ENCODE results near the gene ARHGAP18. TPM values are rescaled to one million over a fixed set of nuclear protein-coding genes. Genes with fewer than 3 reads are reported as not detected.

Gene ARHGAP18
- total RNA-seq, 2 experiments from 2014 or later = 5.2 to 6.8 TPM

- CTCF ChIA-PET = interaction anchor here (0.6 to 1.4 kb wide), 2 partner anchors 62 to 70 kb away, joined by 3 read pairs; no protein-coding TSS in a partner anchor
Observed at GRCh38 chr6:129667621-129668020, 42.4 kb downstream of the ARHGAP18 start.

GRCh38 chr6:129667034-129667433 lies 42.9 kb downstream of the ARHGAP18 start:
- Mint-ChIP-seq H3K27me3 (peaks cover 2% of the 10 kb centered on the region), H3K36me3 (ENCODE audit: low read depth) (no peaks in the 10 kb centered on the region), H3K9me3 (ENCODE audit: low read depth) (no peaks in the 10 kb centered on the region), H3K27ac (no peak overlapping the region), H3K4me3 (no peak overlapping the region), H3K4me1 (peaks cover 23% of the 10 kb centered on the region)
- POLR2A ChIA-PET = no interaction called here
- no peak for ATAC-seq
- intact Hi-C loops (cut with DNase I, micrococcal nuclease) = no loop called here
- CTCF ChIA-PET = no interaction called here
- DNase-seq = no peak

More at GRCh38 chr6:129667621-129668020, 42.4 kb downstream of the ARHGAP18 start:
- H3K36me3 Mint-ChIP-seq (ENCODE audit: low read depth) = no peaks in the 10 kb centered on the region
- DNase-seq = no peak
- no peaks in the 10 kb centered on the region for H3K9me3 Mint-ChIP-seq (ENCODE audit: low read depth)
- no peak for ATAC-seq
- H3K4me1 Mint-ChIP-seq = peaks cover 25% of the 10 kb centered on the region
- POLR2A ChIA-PET = no interaction called here
- H3K27me3 Mint-ChIP-seq = peaks cover 2% of the 10 kb centered on the region
- no peak overlapping the region for H3K27ac Mint-ChIP-seq
- intact Hi-C loops (cut with DNase I, micrococcal nuclease) = no loop called here
- H3K4me3 Mint-ChIP-seq = no peak overlapping the region

- POLR2A ChIA-PET = no interaction called here
Observed at GRCh38 chr6:129665555-129665954, 44.4 kb downstream of the ARHGAP18 start.

GRCh38 chr6:129663531-129663930 lies 46.4 kb downstream of the ARHGAP18 start:
- Mint-ChIP-seq H3K4me1 (peaks cover 17% of the 10 kb centered on the region), H3K36me3 (ENCODE audit: low read depth) (no peaks in the 10 kb centered on the region), H3K9me3 (ENCODE audit: low read depth) (no peaks in the 10 kb centered on the region), H3K27me3 (peaks cover 1% of the 10 kb centered on the region), H3K27ac (no peak overlapping the region), H3K4me3 (no peak overlapping the region)
- POLR2A ChIA-PET = no interaction called here
- ATAC-seq (no peak), DNase-seq (no peak)
- intact Hi-C loops (cut with DNase I, micrococcal nuclease) = no loop called here
- CTCF ChIA-PET = interaction anchor here (0.9 to 1.3 kb wide), 4 partner anchors 10 to 66 kb away, joined by 3 to 4 read pairs (median 3); no protein-coding TSS in a partner anchor

More at GRCh38 chr6:129665555-129665954, 44.4 kb downstream of the ARHGAP18 start:
- Mint-ChIP-seq H3K36me3 (ENCODE audit: low read depth) (no peaks in the 10 kb centered on the region), H3K9me3 (ENCODE audit: low read depth) (no peaks in the 10 kb centered on the region), H3K27ac (no peak overlapping the region), H3K27me3 (peaks cover 2% of the 10 kb centered on the region), H3K4me3 (no peak overlapping the region), H3K4me1 (peaks cover 17% of the 10 kb centered on the region)
- CTCF ChIA-PET = interaction anchor here (0.7 to 1.3 kb wide), 3 partner anchors 12 to 65 kb away, joined by 3 read pairs; no protein-coding TSS in a partner anchor
- ATAC-seq = no peak
- intact Hi-C loops (cut with DNase I, micrococcal nuclease) = no loop called here
- no peak for DNase-seq

GRCh38 chr6:129662980-129663431 lies 47.0 kb downstream of the ARHGAP18 start:
- intact Hi-C loops (cut with DNase I, micrococcal nuclease) = no loop called here
- POLR2A ChIA-PET = no interaction called here
- Mint-ChIP-seq H3K27ac (no peak overlapping the region), H3K27me3 (no peaks in the 10 kb centered on the region), H3K36me3 (ENCODE audit: low read depth) (no peaks in the 10 kb centered on the region), H3K4me1 (peaks cover 17% of the 10 kb centered on the region), H3K4me3 (no peak overlapping the region), H3K9me3 (ENCODE audit: low read depth) (no peaks in the 10 kb centered on the region)
- ATAC-seq = peak; percentile 88
- DNase-seq = no peak
- CTCF ChIA-PET = interaction anchor here (0.9 to 1.3 kb wide), 4 partner anchors 9 to 65 kb away, joined by 3 to 4 read pairs (median 3); no protein-coding TSS in a partner anchor

- ATAC-seq (no peak), DNase-seq (no peak)
- CTCF ChIA-PET = interaction anchor here (0.9 to 1.3 kb wide), 5 partner anchors 13 to 66 kb away, joined by 3 to 4 read pairs (median 3); no protein-coding TSS in a partner anchor
- intact Hi-C loops (cut with DNase I, micrococcal nuclease) = no loop called here
- Mint-ChIP-seq H3K27me3 (no peaks in the 10 kb centered on the region), H3K36me3 (ENCODE audit: low read depth) (no peaks in the 10 kb centered on the region), H3K9me3 (ENCODE audit: low read depth) (no peaks in the 10 kb centered on the region), H3K4me3 (no peak overlapping the region), H3K4me1 (peaks cover 17% of the 10 kb centered on the region), H3K27ac (no peak overlapping the region)
- POLR2A ChIA-PET = no interaction called here
Observed at GRCh38 chr6:129662406-129662766, 47.6 kb downstream of the ARHGAP18 start.

DNA sequence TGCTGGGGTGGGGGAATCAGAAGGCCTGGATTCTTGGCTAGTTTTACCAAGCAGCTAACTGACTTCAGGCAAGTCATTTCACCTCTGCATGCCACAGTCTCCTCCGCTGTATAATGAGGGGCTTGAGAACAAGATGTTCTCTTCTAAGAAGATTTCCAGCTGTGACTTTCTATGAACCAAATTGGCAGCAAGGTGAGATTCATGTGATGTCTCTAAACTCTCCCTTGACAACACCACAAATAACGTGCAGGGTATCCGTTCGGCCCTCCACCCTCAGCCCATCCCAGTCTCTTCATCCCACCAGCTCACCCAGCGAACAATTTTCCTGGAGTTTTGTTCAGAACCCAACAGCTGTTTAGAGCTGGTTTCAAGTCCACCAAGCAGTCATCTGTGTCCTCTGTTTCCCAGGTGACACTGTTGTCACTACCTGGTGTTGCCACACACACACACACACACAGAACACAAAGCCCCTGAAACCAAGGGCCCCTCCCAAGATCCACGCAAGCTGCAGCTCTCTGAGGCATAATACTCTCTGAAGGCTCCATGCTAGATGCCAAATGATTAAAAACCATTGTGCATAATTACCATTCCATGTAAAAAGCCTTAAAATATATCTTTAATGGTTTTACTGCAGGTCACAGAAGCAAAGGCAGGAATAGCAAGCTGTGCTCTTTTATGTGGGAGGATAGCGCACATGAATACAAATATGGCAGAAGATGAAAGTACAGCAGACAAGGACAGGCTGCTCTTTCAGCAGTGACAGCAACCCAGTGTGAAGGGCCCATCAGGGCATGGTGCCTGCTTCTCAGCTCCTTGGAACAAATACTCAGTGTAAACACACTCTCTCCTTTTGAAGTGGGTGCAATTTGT lies 48.2 kb downstream of the ARHGAP18 start:
- H3K4me3 Mint-ChIP-seq = no peak overlapping the region
- peaks cover 17% of the 10 kb centered on the region for H3K4me1 Mint-ChIP-seq
- no peak for DNase-seq
- ATAC-seq = no peak
- H3K27me3 Mint-ChIP-seq = no peaks in the 10 kb centered on the region
- intact Hi-C loops (cut with DNase I, micrococcal nuclease) = no loop called here
- no peaks in the 10 kb centered on the region for H3K36me3 Mint-ChIP-seq (ENCODE audit: low read depth)
- ChIA-PET CTCF (interaction anchor here (0.7 to 1.3 kb wide), 5 partner anchors 13 to 70 kb away, joined by 3 to 4 read pairs (median 3); no protein-coding TSS in a partner anchor), POLR2A (interaction anchor here (0.7 kb wide), 1 partner anchor 87 kb away, joined by 3 read pairs; no protein-coding TSS in a partner anchor)
- H3K9me3 Mint-ChIP-seq (ENCODE audit: low read depth) = no peaks in the 10 kb centered on the region
- H3K27ac Mint-ChIP-seq = no peak overlapping the region

GRCh38 chr6:129660346-129660676 lies 49.7 kb downstream of the ARHGAP18 start:
- no peak overlapping the region for H3K27ac Mint-ChIP-seq
- POLR2A ChIA-PET = no interaction called here

GRCh38 chr6:129659590-129660345 lies 50.2 kb downstream of the ARHGAP18 start:
- H3K4me3 Mint-ChIP-seq = no peak overlapping the region
- peaks cover 23% of the 10 kb centered on the region for H3K4me1 Mint-ChIP-seq
- intact Hi-C loops (cut with DNase I, micrococcal nuclease) = no loop called here
- no peak overlapping the region for H3K27ac Mint-ChIP-seq
- CTCF ChIA-PET = interaction anchor here (1.3 kb wide), 1 partner anchor 99 kb away, joined by 3 read pairs; no protein-coding TSS in a partner anchor
- no peak for DNase-seq
- H3K36me3 Mint-ChIP-seq (ENCODE audit: low read depth) = no peaks in the 10 kb centered on the region
- POLR2A ChIA-PET = no interaction called here
- no peaks in the 10 kb centered on the region for H3K27me3 Mint-ChIP-seq
- no peaks in the 10 kb centered on the region for H3K9me3 Mint-ChIP-seq (ENCODE audit: low read depth)
- no peak for ATAC-seq

More at GRCh38 chr6:129660346-129660676, 49.7 kb downstream of the ARHGAP18 start:
- H3K4me3 Mint-ChIP-seq = no peak overlapping the region
- ATAC-seq (no peak), DNase-seq (no peak)
- H3K36me3 Mint-ChIP-seq (ENCODE audit: low read depth) = no peaks in the 10 kb centered on the region
- CTCF ChIA-PET = interaction anchor here (1.0 to 1.3 kb wide), 2 partner anchors 71 to 98 kb away, joined by 3 read pairs; no protein-coding TSS in a partner anchor
- no peaks in the 10 kb centered on the region for H3K27me3 Mint-ChIP-seq
- intact Hi-C loops (cut with DNase I, micrococcal nuclease) = no loop called here
- no peaks in the 10 kb centered on the region for H3K9me3 Mint-ChIP-seq (ENCODE audit: low read depth)
- H3K4me1 Mint-ChIP-seq = peaks cover 21% of the 10 kb centered on the region

- POLR2A ChIA-PET = no interaction called here
- H3K4me3 Mint-ChIP-seq = no peak overlapping the region
- CTCF ChIA-PET = no interaction called here
Observed at GRCh38 chr6:129659167-129659566, 50.8 kb downstream of the ARHGAP18 start.

GRCh38 chr6:129657483-129657882 lies 52.5 kb downstream of the ARHGAP18 start:
- ChIA-PET CTCF (no interaction called here), POLR2A (no interaction called here)
- Mint-ChIP-seq H3K9me3 (ENCODE audit: low read depth) (no peaks in the 10 kb centered on the region), H3K36me3 (ENCODE audit: low read depth) (no peaks in the 10 kb centered on the region), H3K4me3 (no peak overlapping the region), H3K4me1 (peaks cover 19% of the 10 kb centered on the region), H3K27ac (no peak overlapping the region), H3K27me3 (no peaks in the 10 kb centered on the region)
- no peak for DNase-seq
- ATAC-seq = no peak
- intact Hi-C loops (cut with DNase I, micrococcal nuclease) = no loop called here

More at GRCh38 chr6:129659167-129659566, 50.8 kb downstream of the ARHGAP18 start:
- DNase-seq (no peak), ATAC-seq (no peak)
- H3K36me3 Mint-ChIP-seq (ENCODE audit: low read depth) = no peaks in the 10 kb centered on the region
- H3K4me1 Mint-ChIP-seq = peaks cover 24% of the 10 kb centered on the region
- H3K27me3 Mint-ChIP-seq = no peaks in the 10 kb centered on the region
- no peaks in the 10 kb centered on the region for H3K9me3 Mint-ChIP-seq (ENCODE audit: low read depth)
- no peak overlapping the region for H3K27ac Mint-ChIP-seq
- intact Hi-C loops (cut with DNase I, micrococcal nuclease) = no loop called here

Measured in activated CD4-positive, alpha-beta T cell treated with anti-CD3 and anti-CD28 coated beads for 36 hours (primary cell).